MM.1S (cell line): ENCODE data around the gene SYNE1.

ENCODE experiments used
- CTCF ChIP-seq: fragments of 300-600 bp; sonication (generic); IDR thresholded peaks from 2 replicates; pipeline ENCODE4 v1.5.1; 2016; ENCODE audit warnings: antibody characterized with exemption, low read length, mixed read lengths
- EZH2phosphoT487 ChIP-seq: fragments of 300-600 bp; sonication (generic); IDR thresholded peaks from 2 replicates; pipeline ENCODE4 v1.6.1; 2018; ENCODE audit warnings: antibody characterized with exemption, low read length

GRCh38 chr6:152273638-152274037 is 363.5 kb downstream of the SYNE1 start:
- TF ChIP-seq CTCF: no peak
- TF ChIP-seq EZH2phosphoT487: no peak
